ENCODE results near the gene POLR2M.

POLR2M gene

DNA sequence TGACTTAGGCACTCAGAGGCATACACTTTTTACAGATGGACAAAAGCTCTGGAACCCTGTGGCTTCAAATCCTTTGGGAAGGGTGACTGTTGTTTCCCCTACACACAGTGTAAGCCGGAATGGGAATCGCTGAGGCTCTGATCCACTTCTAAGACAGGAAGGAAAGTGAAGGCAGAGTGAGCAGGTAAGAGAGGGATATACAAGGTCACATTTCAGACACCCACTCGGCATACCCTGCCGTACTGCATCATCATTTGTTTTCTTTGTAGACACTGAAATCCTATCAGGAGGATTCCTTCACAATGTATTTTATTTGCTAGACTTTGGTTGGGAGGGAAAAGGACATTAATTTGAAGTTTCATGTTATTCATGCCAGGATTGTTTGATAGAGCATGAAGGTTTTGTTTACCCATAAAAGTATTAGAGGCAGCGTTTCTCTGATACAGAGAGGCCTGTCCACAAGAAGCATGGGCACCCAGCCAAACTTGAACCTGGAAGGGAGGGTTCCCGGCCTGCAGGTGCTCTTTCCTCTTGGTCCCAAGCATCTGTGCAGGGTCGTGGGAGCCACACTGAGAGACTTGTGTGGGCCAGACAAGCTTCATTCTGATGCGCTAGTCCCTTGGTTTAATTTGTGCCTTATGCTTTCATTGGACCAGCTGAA lies 21.9 kb upstream of the POLR2M start:
- TF ChIP-seq, protein P1, sequence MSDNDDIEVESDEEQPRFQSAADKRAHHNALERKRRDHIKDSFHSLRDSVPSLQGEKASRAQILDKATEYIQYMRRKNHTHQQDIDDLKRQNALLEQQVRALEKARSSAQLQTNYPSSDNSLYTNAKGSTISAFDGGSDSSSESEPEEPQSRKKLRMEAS (IDR thresholded peaks at IDR 0.05; ENCODE audit: low read depth, low read length) = no peak
- no peak for TF ChIP-seq MYC (IDR thresholded peaks at IDR 0.05; ENCODE audit: low read depth, low read length)
- TF ChIP-seq, protein P2, sequence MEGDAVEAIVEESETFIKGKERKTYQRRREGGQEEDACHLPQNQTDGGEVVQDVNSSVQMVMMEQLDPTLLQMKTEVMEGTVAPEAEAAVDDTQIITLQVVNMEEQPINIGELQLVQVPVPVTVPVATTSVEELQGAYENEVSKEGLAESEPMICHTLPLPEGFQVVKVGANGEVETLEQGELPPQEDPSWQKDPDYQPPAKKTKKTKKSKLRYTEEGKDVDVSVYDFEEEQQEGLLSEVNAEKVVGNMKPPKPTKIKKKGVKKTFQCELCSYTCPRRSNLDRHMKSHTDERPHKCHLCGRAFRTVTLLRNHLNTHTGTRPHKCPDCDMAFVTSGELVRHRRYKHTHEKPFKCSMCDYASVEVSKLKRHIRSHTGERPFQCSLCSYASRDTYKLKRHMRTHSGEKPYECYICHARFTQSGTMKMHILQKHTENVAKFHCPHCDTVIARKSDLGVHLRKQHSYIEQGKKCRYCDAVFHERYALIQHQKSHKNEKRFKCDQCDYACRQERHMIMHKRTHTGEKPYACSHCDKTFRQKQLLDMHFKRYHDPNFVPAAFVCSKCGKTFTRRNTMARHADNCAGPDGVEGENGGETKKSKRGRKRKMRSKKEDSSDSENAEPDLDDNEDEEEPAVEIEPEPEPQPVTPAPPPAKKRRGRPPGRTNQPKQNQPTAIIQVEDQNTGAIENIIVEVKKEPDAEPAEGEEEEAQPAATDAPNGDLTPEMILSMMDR (IDR thresholded peaks at IDR 0.05; ENCODE audit: low read depth, low read length) = no peak
- TF ChIP-seq POLR2A (IDR thresholded peaks at IDR 0.05; ENCODE audit: extremely low read depth, insufficient read length) = no peak
- H3K4me3 ChIP-seq (ENCODE audit: low read depth, low read length) = no peak overlapping the region
- no peak for DNase-seq (ENCODE audit: low read depth)

DNA sequence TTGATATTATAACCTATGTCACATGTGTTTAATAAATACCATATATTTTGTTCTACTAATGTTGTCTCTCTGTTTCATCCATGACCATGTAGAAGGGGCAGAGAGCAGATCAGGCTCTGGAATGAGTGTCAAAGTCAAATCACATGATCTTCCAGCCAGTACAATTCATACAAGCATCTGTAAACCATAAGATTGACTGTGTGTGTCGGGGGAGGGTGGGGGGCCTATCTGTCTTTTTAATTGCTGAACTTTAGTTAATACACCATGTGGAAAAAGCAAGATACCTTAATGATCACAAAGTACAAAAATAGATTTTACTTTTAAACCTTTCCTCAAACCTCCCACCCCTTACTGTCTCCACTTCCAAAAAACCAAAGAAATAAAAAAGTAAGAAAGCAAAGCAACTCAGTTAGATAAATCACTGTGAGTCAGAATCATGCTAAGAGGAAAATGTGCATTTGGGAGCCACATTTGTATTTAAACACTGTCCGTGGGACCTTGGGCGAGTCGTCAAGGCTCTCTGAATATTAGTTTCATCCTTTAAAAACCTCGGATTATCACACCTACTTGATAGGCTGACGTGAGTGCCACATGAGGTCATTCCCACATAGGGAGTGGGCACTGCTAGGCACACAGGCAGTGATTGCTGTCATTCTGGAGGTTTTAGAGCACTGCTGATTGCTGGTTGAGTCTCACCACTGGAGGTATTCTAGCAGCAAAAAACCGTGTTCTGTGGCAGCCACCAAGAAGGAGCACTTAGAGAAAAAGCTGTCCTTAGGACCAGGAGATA lies 21.0 kb upstream of the POLR2M start:
- TF ChIP-seq, protein P2 (IDR thresholded peaks at IDR 0.05; ENCODE audit: low read depth, low read length) = no peak
- TF ChIP-seq, protein P1 (IDR thresholded peaks at IDR 0.05; ENCODE audit: low read depth, low read length) = no peak
- TF ChIP-seq MYC (IDR thresholded peaks at IDR 0.05; ENCODE audit: low read depth, low read length) (no peak), POLR2A (IDR thresholded peaks at IDR 0.05; ENCODE audit: extremely low read depth, insufficient read length) (no peak)
- no peak overlapping the region for H3K4me3 ChIP-seq (ENCODE audit: low read depth, low read length)
- DNase-seq (ENCODE audit: low read depth) = no peak

DNA sequence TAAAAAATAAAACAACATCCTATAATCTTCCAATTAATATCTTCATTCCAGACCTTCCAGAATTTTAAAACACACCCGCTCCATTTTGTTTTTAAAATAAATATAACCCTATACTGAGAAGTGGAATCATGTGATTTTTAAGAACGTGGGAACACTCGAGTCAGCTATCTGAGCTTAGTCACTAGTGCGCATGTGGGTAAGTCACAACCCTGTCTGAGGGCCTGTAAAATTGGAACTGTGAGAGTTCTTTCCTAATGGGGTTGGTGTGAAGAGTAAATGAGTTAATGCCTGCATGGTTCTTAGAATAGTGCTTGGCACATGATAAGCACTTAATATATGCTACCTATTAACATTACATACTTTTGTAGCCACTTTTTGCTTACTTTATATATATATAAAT lies 19.9 kb upstream of the POLR2M start:
- H3K4me3 ChIP-seq (ENCODE audit: low read depth, low read length) = no peak overlapping the region
- TF ChIP-seq, protein P2 (IDR thresholded peaks at IDR 0.05; ENCODE audit: low read depth, low read length) = no peak
- no peak for TF ChIP-seq POLR2A (IDR thresholded peaks at IDR 0.05; ENCODE audit: extremely low read depth, insufficient read length)
- TF ChIP-seq, protein P1 (IDR thresholded peaks at IDR 0.05; ENCODE audit: low read depth, low read length) = no peak
- no peak for TF ChIP-seq MYC (IDR thresholded peaks at IDR 0.05; ENCODE audit: low read depth, low read length)
- no peak for DNase-seq (ENCODE audit: low read depth)

DNA sequence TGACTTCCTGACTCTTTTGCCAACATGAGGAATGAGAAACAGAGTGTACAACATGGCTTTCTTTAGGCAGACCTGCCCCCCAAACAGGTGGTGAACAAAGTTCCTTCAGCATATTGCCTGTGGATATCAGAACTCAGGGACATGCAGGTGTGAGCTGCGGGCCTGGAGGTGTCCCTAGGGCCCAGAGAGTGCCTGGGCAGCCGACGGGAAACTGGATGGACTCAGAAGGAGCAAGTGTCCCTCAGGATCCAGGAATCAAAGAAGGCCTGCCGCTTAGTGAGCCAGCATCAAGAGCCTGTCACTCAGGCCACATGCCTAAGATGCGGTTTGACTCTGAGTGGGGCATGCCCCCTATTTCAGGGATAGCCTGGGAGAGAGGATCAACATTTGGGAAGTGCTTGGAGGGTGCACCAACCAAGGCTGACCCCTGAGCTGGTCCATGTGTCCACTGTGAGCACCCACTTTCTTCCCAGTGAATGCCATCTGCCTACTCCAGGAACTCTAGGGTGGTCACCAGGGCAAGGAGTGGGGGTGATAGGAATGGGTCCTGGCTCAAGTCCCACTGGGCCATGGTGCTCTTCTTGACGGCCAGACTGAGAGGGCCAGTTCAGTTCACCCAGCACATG lies 16.1 kb upstream of the POLR2M start:
- TF ChIP-seq, protein P1 (IDR thresholded peaks at IDR 0.05; ENCODE audit: low read depth, low read length) = no peak
- no peak for TF ChIP-seq POLR2A (IDR thresholded peaks at IDR 0.05; ENCODE audit: extremely low read depth, insufficient read length)
- TF ChIP-seq MYC (IDR thresholded peaks at IDR 0.05; ENCODE audit: low read depth, low read length) = no peak
- TF ChIP-seq, protein P2 (IDR thresholded peaks at IDR 0.05; ENCODE audit: low read depth, low read length) = no peak
- H3K4me3 ChIP-seq (ENCODE audit: low read depth, low read length) = no peak overlapping the region
- no peak for DNase-seq (ENCODE audit: low read depth)

DNA sequence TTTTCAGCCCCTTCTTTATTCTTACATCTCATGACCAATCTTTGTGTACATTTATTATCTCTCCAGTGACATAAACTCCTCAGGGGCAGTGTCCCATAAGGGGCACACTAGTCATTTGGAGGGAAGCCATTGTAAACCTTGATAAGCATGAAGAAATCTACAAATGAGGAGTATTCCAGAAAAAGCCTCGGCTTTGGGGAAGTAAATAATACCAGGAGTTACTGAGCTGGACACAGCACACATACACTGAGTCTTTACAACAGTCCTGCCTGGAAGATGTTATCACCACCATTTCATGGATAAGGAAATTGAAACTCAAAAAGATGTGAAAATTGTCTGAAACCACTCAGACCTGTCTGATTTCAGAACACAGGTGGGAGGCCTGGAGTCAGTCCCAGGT lies 15.4 kb upstream of the POLR2M start:
- TF ChIP-seq POLR2A (IDR thresholded peaks at IDR 0.05; ENCODE audit: extremely low read depth, insufficient read length) (no peak), MYC (IDR thresholded peaks at IDR 0.05; ENCODE audit: low read depth, low read length) (no peak)
- TF ChIP-seq, protein P1 (IDR thresholded peaks at IDR 0.05; ENCODE audit: low read depth, low read length) = no peak
- TF ChIP-seq, protein P2 (IDR thresholded peaks at IDR 0.05; ENCODE audit: low read depth, low read length) = no peak
- H3K4me3 ChIP-seq (ENCODE audit: low read depth, low read length) = no peak overlapping the region
- DNase-seq (ENCODE audit: low read depth) = no peak

Data from NB4 (cell line).